HTERT RPE-1 (cell line): ENCODE data around the gene LPAR4.
"Not testable (repeated sequence)": the region's sequence is repeated elsewhere in the genome, so short reads cannot be mapped to it uniquely, and the experiment has no call there.

Source experiments
- in situ Hi-C: fragments of 300-500 bp; cut with MboI; formaldehyde crosslinking; loops from 4 replicates; pipeline ENCODE4 v1.14.3; 2020; ENCODE audit warnings: low sequenced_read_pairs

LPAR4 gene, protein sequence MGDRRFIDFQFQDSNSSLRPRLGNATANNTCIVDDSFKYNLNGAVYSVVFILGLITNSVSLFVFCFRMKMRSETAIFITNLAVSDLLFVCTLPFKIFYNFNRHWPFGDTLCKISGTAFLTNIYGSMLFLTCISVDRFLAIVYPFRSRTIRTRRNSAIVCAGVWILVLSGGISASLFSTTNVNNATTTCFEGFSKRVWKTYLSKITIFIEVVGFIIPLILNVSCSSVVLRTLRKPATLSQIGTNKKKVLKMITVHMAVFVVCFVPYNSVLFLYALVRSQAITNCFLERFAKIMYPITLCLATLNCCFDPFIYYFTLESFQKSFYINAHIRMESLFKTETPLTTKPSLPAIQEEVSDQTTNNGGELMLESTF

DNA sequence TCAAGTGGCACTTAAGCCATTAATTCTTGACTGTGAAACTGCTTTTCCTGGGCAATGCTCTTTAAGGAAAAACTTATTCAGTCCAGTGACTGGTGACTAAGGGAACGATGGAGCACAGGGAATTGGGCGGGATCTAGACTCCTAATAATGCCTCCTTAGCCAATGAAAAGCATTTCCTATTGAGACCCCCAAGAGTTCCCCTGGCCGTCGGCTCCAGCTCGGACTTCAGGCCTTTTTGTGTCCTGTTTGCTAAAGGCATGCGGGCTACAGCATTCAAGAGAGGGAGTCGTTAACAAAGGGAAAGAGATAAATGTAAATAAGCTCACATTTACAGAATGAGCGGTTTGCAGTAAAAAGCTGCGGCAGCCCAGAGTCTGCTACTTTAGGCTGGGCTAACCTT is at the start of gene LPAR4:
Gene LPAR4 (plus strand): TSS at position 232 of the 400 bp plus-strand sequence. CDS start 7,150 bp downstream, outside the sequence.
- in situ Hi-C loops: no loop called here

DNA sequence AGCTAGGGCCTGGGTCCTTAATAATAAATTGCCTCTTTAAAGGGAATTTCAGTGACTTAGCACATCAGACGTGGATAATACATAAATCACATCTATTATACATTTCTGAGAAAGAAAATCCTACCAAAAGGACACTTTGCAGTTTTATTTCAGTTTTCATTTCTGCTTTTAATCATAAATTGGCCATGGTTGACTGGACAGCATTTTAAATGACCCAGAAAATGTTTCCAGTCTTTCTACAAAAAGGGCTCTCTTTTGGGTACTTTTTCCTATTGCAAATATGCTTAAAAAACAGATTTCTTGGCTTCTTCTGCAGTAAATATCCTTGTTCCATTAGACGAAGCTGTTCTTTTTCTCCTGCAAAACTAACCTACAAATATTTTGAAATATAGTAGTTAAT is 41.4 kb upstream of the LPAR4 start:
- in situ Hi-C loops: no loop called here

DNA sequence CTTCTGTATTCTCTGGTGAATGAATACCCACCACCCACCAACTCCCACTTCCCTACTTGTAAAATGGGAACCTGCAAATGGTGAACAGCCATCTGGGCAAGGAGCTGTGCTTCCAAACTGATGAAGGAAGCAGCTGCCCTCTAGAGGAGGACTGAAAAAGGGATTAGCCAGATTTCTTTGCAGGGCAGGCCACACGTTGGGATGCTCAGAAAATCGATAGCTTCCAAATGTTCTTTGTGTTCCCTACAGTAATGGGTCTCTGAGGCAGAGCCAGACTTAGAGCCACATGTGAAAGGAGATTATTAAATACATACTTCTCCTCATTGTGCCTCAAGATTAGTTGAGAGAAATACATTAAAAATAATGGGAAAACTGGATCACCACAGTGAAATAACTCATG is 39.3 kb upstream of the LPAR4 start:
- in situ Hi-C loops: no loop called here

DNA sequence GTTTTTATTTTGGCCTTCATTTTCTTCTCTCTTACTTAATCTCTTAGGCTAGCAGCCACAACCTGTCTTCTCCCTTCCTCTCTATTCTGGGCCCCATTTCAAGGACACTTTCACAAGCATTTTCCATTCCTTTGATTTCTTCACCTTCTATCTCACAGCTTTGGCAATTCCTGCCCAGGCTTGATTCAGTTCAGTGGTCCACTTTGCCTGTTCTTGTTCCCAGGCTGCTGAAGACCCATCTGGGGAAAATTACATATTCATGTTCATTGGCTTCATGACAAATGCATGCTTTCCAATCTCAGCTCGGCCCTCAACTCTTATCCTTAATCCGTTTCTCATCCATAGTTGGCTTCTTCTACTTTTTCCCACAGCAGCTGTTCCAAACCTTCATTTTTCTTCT is 38.7 kb upstream of the LPAR4 start:
- in situ Hi-C loops: no loop called here

DNA sequence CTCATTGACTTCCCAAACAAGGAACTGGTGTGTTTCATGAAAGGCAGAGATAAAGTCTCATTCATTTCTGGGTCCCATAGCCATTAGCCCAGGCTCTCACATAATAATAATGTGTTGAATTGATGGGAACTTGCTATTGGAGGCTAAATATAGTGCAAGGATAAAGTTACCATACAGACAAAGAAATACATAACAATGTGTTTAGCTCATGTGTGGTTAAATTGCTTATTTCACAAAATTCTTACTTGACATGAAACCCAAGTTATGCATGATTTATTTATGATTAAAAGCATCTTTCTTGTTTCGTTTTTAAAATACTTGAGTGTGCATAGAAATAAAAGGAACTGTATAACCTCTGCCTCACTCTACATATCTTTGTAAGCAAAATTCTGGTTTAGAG is 37.3 kb upstream of the LPAR4 start:
- in situ Hi-C loops: no loop called here

DNA sequence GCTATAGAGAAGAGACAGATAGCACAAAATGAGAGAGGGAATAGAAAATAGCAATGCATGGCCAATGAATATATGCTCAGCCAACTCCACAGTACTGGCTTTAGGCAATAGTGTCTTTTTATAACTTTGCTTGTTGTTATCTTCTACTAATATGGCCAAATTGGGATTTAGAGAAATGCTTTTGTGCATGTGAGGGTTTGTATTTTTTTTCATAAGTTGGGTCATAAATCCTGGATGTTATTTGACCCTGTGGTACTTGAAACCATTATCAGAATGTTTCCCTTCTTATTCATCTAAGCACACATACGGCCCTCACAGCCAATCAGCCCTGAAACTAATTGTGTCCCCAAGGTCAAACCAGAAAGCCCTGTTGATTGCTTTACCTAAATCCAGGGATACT is 35.2 kb upstream of the LPAR4 start:
- in situ Hi-C loops: no loop called here

DNA sequence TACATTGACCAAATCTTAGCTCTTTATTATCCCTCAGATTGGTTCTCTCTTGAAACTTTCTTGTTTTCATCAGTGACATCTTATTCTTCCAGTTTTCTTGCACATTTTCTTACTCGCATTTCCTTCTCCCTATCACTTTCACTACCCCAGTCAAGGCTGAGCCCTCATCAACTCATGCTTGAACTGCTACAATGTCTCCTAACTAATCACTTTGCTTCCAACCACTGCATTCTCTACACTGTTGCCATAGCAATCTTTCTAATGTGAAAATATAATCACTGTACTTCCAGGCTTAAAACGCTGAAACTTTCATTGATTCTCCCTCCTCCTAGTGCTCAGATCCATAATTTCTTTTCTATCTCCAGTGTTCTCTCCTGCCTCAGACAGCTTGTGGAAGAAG is 22.2 kb upstream of the LPAR4 start:
- in situ Hi-C loops: no loop called here

DNA sequence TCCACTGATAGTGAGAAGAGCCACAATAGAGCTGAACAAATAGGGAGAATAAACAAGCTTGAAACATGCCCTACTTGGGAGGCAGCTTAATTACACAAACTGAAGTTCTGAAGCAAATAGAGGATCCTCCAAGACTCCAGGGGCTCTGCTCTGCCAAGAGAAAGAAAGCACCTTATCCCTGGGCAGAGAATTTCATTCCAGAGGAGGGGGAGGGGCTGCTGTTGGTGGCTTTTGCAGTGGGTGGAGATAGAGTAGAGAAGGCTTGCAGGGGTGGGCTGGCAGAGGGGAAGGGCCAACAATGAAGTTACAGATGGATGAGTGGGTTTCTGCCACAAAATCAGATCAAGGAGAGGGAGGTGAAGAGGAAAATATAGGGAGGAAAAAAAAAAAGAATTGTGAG is 1.0 kb upstream of the LPAR4 start:
- in situ Hi-C loops: no loop called here

DNA sequence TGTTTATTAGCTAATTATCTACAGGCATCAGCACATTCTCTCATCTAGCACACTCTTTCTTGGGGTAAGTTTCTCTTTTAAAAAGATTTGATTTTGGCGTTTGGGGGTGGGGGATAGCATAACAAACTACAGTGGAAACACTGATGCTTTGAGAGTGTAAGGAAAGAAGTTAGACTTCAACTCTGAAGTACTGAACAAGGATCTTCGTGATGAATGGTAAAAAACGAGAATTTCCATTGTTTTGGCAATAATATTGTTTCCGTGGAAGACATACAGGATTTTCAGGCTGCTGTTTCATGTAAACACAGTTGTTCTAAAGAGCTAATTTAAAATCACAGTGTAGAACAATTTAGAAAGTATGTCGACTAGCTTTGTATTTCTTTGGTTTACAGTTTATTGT is 451 bp downstream of the LPAR4 start:
- in situ Hi-C loops: no loop called here

DNA sequence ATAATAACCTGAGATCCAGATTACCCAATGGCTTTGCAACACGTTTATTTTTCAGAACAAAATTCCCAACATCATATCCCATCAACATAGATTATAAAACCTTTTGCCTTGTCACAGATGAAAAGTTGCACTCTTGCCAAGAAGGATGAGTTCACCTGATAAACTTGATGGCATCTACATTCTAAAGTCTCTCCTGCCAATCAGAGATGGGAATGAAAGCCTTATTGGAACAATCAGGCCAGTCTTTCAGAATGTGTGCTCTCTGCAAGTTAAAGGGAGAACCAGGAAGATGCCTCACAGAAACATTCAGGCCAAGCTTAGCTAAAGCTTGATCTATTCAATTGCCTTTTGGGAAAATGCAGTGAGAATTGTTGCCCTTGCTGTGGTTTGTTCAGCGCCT is 1.3 kb downstream of the LPAR4 start:
- in situ Hi-C loops: no loop called here

DNA sequence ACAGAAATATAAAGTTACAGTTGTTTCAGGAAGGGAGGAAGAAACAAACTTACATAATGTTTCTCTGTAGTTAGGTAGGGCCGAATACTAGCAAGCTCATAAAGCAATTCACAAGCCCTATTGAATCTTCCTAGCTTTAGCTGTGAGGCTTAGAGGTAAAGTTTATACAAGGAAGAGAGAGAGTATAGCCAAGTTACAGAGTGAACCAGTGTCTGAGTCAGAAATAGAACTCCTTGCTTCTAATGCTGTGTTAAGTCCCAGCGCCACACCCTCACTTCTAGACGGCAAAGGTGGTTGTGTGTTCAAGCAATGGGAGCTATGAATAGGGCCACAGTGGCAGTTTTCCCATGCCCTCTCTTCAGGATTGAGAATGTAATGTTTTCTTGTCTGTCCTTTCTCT is 6.1 kb downstream of the LPAR4 start:
- in situ Hi-C loops: no loop called here

DNA sequence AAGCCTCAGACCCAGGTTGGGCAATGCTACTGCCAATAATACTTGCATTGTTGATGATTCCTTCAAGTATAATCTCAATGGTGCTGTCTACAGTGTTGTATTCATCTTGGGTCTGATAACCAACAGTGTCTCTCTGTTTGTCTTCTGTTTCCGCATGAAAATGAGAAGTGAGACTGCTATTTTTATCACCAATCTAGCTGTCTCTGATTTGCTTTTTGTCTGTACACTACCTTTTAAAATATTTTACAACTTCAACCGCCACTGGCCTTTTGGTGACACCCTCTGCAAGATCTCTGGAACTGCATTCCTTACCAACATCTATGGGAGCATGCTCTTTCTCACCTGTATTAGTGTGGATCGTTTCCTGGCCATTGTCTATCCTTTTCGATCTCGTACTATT is 7.4 kb downstream of the LPAR4 start:
- in situ Hi-C loops: no loop called here

DNA sequence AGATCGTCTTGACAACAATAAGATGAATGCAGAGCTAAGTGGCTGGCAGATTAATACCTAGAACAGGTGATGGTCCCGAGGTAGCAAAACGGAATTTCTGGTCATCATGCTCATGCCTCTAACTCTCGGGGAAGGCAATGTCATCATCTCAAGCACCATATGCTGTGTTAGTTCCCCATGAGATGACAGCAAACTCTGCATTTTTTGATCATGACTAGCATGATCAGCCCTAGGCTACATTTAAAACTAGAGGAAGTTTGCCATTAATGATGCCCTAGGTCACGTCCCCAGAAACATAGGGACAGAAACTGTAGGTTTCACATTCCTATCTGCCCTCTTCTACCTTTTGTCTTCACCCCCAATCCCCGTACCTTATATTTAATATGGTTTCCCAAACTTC is 11.6 kb downstream of the LPAR4 start:
- in situ Hi-C loops: no loop called here

DNA sequence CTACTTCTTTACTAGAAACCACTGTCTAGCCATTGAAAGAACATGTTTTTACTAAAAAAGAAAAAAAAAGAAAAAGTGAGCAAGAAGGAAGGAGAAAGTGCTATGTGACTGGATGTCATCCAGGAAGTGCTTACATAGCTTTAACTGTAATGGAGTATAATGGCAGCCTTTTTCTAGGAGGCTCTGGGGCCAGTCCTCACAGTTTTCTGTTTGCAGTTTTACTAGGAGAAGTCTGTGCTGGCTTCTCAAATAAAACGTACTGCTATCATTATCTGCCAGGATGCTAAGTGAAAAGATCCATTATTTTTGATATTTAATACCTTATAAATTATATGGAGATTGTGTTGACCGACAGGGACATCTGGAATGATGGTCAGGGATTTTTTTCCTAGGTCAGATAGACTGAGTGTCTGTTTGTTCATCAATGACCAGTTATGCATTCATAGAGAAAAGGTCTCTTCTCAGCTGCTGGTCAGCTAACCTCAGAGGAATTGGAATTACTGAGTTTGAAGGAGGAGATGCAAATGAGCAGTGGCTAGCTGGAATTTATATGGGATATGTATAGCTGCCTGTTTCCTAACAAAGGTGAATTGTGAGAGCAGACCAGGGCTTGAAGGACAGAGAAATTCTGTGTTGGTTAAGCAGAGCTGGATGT is 21.7 kb downstream of the LPAR4 start:
- in situ Hi-C loops: no loop called here

DNA sequence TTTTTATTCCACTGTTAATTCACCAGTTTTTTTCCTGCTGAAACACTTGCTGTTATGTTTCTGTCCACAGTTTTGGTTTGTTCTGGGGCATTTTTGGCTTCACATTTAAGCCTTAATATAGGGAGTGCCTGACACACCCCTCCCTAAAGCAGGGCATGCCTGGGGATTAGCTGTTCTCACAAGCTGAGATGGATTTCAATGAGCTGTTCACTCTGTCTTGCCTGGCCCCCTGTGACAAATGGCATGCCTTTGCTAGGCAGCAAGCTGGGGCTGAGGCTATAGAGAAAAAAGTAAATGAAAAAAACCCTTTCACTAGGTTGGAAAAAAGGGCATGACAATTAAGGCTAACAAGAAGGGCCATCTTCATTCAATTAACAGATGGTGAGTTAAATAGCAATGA is 22.4 kb downstream of the LPAR4 start:
- in situ Hi-C loops: no loop called here

DNA sequence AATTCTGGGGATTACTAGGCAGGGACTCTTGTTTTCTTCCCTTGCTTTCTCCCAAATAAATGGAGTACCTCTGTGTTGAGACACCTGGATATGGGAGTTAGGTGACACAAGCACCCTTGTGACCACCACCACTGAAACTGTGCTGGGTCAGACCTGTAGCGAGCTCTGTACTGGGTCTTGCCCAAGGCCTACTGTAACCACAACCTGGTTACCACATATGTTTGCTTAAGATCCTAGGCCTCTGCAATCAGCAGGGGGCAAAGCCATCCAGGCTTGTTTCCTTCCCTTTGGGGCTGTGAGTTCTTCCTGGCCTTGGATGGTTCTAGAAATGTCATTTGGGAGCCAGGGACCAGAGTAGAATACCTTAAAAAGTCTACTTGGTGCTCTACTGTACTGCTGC is 49.4 kb downstream of the LPAR4 start:
- in situ Hi-C loops: no loop called here

DNA sequence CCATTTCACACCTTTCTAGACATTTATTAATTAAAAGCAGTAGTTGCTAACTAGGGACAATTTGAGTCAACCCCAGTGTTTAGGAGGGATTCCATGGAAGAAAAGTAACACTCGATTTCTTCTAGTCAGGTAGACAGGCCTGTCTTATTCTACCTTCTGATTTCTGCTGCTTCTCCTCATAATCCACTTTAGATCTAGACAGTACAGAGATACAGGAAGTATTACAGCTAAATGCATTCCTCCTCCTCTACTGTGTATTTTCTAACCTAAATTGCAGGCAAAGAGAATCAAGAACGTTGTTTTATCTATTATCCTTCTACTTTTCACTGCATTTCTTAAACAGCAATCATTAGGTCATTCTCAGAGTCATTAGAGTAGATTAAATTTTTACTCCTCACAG is 52.6 kb downstream of the LPAR4 start:
- in situ Hi-C loops: no loop called here

DNA sequence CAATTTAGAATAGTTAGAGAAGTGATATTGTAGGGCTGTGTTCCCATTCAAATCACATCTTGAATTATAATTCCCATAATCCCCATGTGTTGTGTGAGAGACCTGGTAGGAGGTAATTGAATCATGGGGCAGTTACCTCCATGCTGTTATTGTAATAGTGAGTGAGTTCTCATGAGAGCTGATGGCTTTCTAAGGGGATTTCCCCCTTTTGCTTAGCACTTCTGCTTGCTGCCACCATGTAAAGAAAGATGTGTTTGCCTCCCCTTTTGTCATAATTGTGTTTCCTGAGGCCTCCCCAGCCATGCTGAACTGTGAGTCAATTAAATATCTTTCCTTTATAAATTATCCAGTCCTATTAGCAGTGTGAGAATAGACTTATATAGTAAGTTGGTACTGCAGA is 53.2 kb downstream of the LPAR4 start:
- in situ Hi-C loops: no loop called here

DNA sequence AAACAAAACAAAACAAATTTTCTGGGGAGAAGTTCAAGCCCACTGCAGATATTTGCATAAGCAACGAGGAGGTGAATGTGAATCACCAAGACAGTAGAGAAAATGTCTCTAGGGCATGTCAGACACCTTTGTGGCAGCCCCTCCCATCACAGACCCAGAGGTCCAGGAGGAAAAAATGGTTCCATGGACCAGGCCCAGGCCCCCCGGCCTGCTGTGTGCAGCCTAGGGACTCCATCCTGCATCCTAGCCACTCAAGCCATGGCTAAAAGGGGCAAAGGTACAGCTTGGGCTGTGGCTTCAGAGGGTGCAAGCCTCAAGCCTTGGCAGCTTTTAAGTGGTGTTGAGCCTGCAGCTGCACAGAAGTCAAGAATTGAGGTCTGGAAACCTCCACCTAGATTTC is 54.0 kb downstream of the LPAR4 start:
- in situ Hi-C loops: no loop called here

DNA sequence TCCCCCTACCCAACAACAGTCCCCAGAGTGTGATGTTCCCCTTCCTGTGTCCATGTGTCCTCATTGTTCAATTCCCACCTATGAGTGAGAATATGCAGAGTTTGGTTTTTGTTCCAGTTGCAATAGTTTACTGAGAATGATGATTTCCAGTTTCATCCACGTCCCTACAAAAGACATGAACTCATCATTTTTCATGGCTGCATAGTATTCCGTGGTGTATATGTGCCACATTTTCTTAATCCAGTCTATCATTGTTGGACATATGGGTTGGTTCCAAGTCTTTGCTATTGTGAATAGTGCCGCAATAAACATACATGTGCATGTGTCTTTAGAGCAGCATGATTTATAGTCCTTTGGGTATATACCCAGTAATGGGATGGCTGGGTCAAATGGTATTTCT is 55.0 kb downstream of the LPAR4 start:
- in situ Hi-C loops: not testable (repeated sequence)
